ENCODE results near the gene TOE1. TPM values are rescaled to one million over a fixed set of nuclear protein-coding genes. Genes with fewer than 3 reads are reported as not detected.

The TOE1 gene
- total RNA-seq, 1 experiment from 2014 or later: 11.5 TPM

DNA sequence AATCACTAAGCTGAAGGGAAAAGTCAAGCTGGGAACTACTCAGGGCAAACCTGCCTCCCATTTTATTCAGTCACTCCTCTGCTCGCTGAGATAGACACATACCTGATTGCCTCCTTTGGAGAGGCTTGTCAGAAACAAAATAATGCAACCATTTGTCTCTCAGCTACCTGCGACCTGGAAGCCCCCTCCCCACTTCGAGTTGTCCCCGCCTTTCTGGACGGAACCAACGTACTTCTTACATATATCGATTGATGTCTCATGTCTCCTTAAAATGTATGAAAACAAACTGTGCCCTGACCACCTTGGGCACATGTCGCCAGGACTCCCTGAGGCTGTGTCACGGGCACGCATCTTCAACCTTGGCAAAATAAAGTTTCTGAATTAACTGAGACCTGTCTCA, 34.7 kb upstream of the TOE1 start:
- CTCF ChIA-PET: interaction anchor here (0.7 kb wide), 1 partner anchor 18 kb away, joined by 3 read pairs; no protein-coding TSS in a partner anchor
- intact Hi-C loops (cut with micrococcal nuclease): loop anchor here (2.0 kb wide), 1 partner anchor 34 kb away; no protein-coding TSS in a partner anchor
- no peak for TF ChIP-seq YY1 (IDR thresholded peaks at IDR 0.05; ENCODE audit: extremely low read depth, insufficient replicate concordance, low read depth, low read length)
- TF ChIP-seq, protein P1, sequence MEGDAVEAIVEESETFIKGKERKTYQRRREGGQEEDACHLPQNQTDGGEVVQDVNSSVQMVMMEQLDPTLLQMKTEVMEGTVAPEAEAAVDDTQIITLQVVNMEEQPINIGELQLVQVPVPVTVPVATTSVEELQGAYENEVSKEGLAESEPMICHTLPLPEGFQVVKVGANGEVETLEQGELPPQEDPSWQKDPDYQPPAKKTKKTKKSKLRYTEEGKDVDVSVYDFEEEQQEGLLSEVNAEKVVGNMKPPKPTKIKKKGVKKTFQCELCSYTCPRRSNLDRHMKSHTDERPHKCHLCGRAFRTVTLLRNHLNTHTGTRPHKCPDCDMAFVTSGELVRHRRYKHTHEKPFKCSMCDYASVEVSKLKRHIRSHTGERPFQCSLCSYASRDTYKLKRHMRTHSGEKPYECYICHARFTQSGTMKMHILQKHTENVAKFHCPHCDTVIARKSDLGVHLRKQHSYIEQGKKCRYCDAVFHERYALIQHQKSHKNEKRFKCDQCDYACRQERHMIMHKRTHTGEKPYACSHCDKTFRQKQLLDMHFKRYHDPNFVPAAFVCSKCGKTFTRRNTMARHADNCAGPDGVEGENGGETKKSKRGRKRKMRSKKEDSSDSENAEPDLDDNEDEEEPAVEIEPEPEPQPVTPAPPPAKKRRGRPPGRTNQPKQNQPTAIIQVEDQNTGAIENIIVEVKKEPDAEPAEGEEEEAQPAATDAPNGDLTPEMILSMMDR (IDR thresholded peaks at IDR 0.05 in 2 of 3, conservative IDR thresholded peaks at IDR 0.05 in 1 of 3; ENCODE audit: borderline replicate concordance in 1 of 3, insufficient read depth in 1 of 3, low read depth in 2 of 3, low read length in 2 of 3): no peak
- TF ChIP-seq SIN3A (IDR thresholded peaks at IDR 0.05; ENCODE audit: low read depth): no peak
- no peak for TF ChIP-seq SP1 (IDR thresholded peaks at IDR 0.05; ENCODE audit: low read depth)
- TF ChIP-seq, protein P2, sequence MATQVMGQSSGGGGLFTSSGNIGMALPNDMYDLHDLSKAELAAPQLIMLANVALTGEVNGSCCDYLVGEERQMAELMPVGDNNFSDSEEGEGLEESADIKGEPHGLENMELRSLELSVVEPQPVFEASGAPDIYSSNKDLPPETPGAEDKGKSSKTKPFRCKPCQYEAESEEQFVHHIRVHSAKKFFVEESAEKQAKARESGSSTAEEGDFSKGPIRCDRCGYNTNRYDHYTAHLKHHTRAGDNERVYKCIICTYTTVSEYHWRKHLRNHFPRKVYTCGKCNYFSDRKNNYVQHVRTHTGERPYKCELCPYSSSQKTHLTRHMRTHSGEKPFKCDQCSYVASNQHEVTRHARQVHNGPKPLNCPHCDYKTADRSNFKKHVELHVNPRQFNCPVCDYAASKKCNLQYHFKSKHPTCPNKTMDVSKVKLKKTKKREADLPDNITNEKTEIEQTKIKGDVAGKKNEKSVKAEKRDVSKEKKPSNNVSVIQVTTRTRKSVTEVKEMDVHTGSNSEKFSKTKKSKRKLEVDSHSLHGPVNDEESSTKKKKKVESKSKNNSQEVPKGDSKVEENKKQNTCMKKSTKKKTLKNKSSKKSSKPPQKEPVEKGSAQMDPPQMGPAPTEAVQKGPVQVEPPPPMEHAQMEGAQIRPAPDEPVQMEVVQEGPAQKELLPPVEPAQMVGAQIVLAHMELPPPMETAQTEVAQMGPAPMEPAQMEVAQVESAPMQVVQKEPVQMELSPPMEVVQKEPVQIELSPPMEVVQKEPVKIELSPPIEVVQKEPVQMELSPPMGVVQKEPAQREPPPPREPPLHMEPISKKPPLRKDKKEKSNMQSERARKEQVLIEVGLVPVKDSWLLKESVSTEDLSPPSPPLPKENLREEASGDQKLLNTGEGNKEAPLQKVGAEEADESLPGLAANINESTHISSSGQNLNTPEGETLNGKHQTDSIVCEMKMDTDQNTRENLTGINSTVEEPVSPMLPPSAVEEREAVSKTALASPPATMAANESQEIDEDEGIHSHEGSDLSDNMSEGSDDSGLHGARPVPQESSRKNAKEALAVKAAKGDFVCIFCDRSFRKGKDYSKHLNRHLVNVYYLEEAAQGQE (IDR thresholded peaks at IDR 0.05; ENCODE audit: low read depth): no peak
- no peak for TF ChIP-seq CBX3 (IDR thresholded peaks at IDR 0.05; ENCODE audit: low read depth)
- TF ChIP-seq, protein P3, sequence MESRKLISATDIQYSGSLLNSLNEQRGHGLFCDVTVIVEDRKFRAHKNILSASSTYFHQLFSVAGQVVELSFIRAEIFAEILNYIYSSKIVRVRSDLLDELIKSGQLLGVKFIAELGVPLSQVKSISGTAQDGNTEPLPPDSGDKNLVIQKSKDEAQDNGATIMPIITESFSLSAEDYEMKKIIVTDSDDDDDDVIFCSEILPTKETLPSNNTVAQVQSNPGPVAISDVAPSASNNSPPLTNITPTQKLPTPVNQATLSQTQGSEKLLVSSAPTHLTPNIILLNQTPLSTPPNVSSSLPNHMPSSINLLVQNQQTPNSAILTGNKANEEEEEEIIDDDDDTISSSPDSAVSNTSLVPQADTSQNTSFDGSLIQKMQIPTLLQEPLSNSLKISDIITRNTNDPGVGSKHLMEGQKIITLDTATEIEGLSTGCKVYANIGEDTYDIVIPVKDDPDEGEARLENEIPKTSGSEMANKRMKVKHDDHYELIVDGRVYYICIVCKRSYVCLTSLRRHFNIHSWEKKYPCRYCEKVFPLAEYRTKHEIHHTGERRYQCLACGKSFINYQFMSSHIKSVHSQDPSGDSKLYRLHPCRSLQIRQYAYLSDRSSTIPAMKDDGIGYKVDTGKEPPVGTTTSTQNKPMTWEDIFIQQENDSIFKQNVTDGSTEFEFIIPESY (IDR thresholded peaks at IDR 0.05; ENCODE audit: extremely low read depth, insufficient replicate concordance, low read length): no peak
- TF ChIP-seq RAD21 (IDR thresholded peaks at IDR 0.05; ENCODE audit: low read depth): no peak
- TF ChIP-seq JUND (IDR thresholded peaks at IDR 0.05): no peak
- TF ChIP-seq EZH2phosphoT487 (IDR thresholded peaks at IDR 0.05; ENCODE audit: borderline replicate concordance): no peak
- no peak for TF ChIP-seq TCF7L2 (IDR thresholded peaks at IDR 0.05; ENCODE audit: borderline replicate concordance, extremely low read depth, insufficient read depth, insufficient read length)
- no peak for TF ChIP-seq ZFX (IDR thresholded peaks at IDR 0.05)
- no peak for TF ChIP-seq ELF1 (IDR thresholded peaks at IDR 0.05; ENCODE audit: borderline replicate concordance, low read depth)
- no peak for TF ChIP-seq EGR1 (IDR thresholded peaks at IDR 0.05; ENCODE audit: low read depth)
- TF ChIP-seq, protein P4, sequence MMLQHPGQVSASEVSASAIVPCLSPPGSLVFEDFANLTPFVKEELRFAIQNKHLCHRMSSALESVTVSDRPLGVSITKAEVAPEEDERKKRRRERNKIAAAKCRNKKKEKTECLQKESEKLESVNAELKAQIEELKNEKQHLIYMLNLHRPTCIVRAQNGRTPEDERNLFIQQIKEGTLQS (IDR thresholded peaks at IDR 0.05): no peak
- TF ChIP-seq, protein P5, sequence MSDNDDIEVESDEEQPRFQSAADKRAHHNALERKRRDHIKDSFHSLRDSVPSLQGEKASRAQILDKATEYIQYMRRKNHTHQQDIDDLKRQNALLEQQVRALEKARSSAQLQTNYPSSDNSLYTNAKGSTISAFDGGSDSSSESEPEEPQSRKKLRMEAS (IDR thresholded peaks at IDR 0.05): no peak; the same call in 1 of the 2 replicates
- no peak for TF ChIP-seq POLR2AphosphoS5 (IDR thresholded peaks at IDR 0.05; ENCODE audit: low read depth, low read length)
- no peak for TF ChIP-seq FOSL1 (IDR thresholded peaks at IDR 0.05; ENCODE audit: low read depth)
- POLR2A ChIA-PET: interaction anchor here (1.0 kb wide), 1 partner anchor 486 kb away, joined by 3 read pairs; no protein-coding TSS in a partner anchor
- Histone ChIP-seq H4K20me1 (ENCODE audit: insufficient read depth) (no peaks in the 10 kb centered on the region), H3K27ac (ENCODE audit: low read depth, low read length) (no peak overlapping the region; the same call in 1 of the 2 replicates), H3K4me3 (replicated peaks in 1 of 2; ENCODE audit: low read depth in 1 of 2, low read length in 2 of 2) (peak overlapping the region in 1 of 2 experiments; percentile 70; a peak in 2 of 4 replicates), H3K9me2 (ENCODE audit: insufficient read depth) (no peaks in the 10 kb centered on the region), H3K9me3 (ENCODE audit: control insufficient read depth in 1 of 2, insufficient read depth in 1 of 2, low read depth in 1 of 2, low read length in 2 of 2) (no peaks in the 10 kb centered on the region), H3K4me2 (ENCODE audit: low read length) (peak overlapping the region; percentile 94), H3K79me2 (ENCODE audit: insufficient read depth, low read length) (no peaks in the 10 kb centered on the region), H3K27me3 (ENCODE audit: insufficient read depth, low read length) (no peaks in the 10 kb centered on the region), H2AFZ (ENCODE audit: low read depth, low read length, poor library complexity, severe bottlenecking) (no peak overlapping the region), H3K4me1 (ENCODE audit: control insufficient read depth in 1 of 2, insufficient read depth in 2 of 2, low read length in 2 of 2) (peaks cover 12 to 41% of the 10 kb centered on the region in 2 experiments), H3K36me3 (ENCODE audit: control insufficient read depth in 1 of 2, insufficient read depth in 2 of 2, low read length in 2 of 2) (no peaks in the 10 kb centered on the region), H3K9ac (ENCODE audit: low read length) (peak overlapping the region; percentile 81)
- RAD21 ChIA-PET (ENCODE audit: low non-redundant PET in 1 of 2, low total read pairs in 2 of 2, uncharacterized antibody in 2 of 2, unreplicated experiment in 2 of 2): no interaction called here
- DNase-seq (ENCODE audit: low read depth, low spot score) (no peak), ATAC-seq (no peak)
- BruUV-seq (replicated peaks): no TSS peak

Measured in HCT116 (cell line).